GM18868 (cell line): Measurements from ENCODE around the gene TMEM238L.

ENCODE experiments used
- ATAC-seq: cut with Tn5 transposase; IDR thresholded peaks from one replicate; pipeline ENCODE4 v1.9.1; 2021; ENCODE audit warnings: mild to moderate bottlenecking, moderate library complexity; ENCODE audit not compliant: unreplicated experiment

The TMEM238L gene

DNA sequence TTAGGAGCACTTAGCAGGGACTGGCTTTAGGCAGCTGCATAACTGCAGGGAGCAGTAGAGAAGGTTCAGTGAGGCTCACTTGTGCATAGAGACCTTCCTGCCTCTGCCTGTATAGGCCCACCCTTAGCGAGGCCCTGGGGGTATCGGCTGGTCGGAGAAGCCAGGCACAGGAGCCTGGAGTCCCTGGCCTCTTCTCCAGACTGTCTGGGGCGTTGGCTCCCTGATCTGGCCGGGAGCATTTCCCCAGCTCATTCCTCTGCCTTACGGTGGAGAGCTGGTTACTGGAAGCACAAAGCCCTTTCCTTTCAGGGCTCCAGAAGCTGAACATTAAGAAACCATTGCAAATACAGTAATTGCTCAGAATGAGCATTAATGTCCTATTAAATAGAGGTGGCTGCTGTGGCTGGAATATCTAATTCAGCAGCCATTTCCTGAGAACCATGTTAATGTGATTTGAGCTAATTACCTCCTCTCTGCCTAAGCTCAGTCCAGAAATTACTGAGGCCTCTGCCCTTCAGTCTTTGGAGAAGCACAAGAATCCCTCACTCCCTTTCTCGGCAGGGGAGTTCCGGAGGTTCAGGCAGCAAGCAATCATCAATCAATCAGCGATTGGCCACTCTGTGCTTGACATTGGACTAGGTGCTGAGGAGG, 55.2 kb downstream of the TMEM238L start:
- no peak for ATAC-seq

DNA sequence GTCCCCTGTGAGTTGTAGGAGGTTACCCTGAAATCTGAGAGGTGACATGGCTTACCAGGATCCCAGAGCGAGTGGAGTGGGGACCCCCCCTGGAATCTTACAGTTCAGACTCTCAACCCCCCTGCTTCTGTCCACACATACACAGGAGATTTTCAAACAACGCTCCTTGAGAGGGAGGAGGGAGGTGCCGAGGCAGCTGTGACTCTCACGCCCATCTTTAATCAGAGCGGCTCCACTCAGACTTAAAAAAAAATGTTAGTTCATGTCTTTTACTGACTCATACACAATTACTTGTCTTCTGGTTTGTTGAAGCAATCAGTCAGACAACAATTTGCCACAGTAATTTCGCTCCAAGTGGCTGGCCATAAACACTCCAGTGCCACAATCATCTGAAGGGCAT, 58.7 kb downstream of the TMEM238L start:
- ATAC-seq, result no peak
